Measurements from ENCODE around the gene MARVELD1. TPM values are rescaled to one million over a fixed set of nuclear protein-coding genes. Genes with fewer than 3 reads are reported as not detected.

Gene MARVELD1
- total and polyA plus RNA-seq, 7 donors, result 16.2 to 40.7 (median 20.0) TPM

DNA sequence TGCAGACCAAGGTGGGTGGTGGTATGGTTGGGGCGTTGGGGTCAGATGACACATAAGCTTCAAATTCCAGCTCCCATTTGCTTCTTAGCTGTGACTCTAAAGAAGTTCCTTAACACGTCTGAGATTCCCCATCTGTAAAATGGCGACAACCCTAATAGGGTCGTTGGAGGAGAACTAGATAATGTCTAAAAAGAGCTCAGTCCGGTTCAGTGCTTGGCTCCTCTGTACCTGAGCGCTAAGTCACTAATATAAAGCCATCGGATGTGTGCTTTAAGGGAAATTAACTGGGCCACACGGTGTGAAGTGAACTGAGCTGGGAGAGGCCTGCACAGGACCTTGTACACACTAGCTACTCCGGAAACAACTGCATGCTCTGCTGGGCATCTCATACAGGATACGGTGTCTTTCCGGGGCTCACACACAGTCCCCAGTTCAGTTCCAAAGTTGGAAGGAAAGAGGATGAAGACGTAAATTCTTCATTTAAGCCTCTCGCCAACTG lies 22.9 kb downstream of the MARVELD1 start:
- H3K27me3 ChIP-seq, result no peaks in the 10 kb centered on the region
- WGBS, 2 donors, result 70 to 77% methylated on average over 13 of the region's 13 CpGs
- intact Hi-C loops (cut with DNase I), result no loop called here
- no peaks in the 10 kb centered on the region for H3K9me3 ChIP-seq
- no peak for TF ChIP-seq EP300 (IDR thresholded peaks at IDR 0.05)
- TF ChIP-seq POLR2AphosphoS5 (IDR thresholded peaks at IDR 0.05), result no peak
- no peak for TF ChIP-seq POLR2A (IDR thresholded peaks at IDR 0.05)
- TF ChIP-seq, protein P1, sequence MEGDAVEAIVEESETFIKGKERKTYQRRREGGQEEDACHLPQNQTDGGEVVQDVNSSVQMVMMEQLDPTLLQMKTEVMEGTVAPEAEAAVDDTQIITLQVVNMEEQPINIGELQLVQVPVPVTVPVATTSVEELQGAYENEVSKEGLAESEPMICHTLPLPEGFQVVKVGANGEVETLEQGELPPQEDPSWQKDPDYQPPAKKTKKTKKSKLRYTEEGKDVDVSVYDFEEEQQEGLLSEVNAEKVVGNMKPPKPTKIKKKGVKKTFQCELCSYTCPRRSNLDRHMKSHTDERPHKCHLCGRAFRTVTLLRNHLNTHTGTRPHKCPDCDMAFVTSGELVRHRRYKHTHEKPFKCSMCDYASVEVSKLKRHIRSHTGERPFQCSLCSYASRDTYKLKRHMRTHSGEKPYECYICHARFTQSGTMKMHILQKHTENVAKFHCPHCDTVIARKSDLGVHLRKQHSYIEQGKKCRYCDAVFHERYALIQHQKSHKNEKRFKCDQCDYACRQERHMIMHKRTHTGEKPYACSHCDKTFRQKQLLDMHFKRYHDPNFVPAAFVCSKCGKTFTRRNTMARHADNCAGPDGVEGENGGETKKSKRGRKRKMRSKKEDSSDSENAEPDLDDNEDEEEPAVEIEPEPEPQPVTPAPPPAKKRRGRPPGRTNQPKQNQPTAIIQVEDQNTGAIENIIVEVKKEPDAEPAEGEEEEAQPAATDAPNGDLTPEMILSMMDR (IDR thresholded peaks at IDR 0.05), result no peak
- no peak for DNase-seq
- H3K4me1 ChIP-seq, result peaks cover 0 to 26% (median 19%) of the 10 kb centered on the region in 4 donors
- peak overlapping the region in 3 of 4 donors; percentile 71 to 96 (median 81) for H3K4me3 ChIP-seq
- H3K27ac ChIP-seq, result peak overlapping the region; percentile 87 to 98 (median 90)
- H3K36me3 ChIP-seq, result peaks cover 0 to 28% (median 0%) of the 10 kb centered on the region in 4 donors

DNA sequence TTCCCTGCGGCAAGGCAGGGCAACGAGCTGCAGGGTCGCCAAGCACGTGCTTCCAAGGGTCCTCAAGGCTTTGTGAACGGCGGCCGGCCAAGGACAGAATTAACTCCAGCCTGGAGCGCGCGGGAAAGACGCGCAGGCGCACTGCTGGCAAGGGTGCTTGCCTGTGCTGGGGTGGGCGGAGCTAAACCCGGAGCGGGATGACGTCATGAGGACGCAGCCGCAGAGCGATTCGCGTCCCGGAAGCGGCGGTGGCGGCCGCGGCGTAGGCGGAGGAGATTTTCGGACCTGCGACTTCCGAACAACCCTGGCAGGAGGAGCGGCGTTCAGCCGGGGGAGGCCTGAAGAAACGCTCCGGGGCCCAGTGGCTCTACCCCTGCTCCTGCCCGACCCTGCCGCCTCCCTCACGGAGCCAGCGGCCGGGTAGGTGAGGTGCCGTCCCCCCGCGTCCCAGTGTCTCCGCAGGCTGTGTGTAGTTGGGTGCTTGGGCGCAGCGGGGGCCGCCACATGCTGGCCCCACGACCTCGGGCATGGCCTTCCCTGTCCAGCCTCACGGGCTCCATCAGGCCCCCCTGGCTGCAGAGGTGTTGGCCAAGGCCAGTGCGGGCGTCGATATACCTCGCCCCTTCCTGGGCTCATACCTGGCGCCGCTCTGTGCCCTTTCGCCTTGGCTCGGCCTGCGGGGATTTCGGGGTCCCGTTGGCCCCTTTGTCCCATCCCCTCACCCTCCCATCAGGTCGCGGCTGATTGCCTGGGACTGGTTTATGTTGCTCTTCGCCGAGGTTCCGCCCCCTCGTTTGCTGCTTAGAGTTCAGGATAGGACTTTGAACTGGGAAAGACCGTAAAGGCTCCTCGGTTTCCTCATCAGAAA lies 23.6 kb downstream of the MARVELD1 start, which contains the start of gene ZFYVE27:
TSS of gene ZFYVE27 (plus strand) at position 227 of the 868 bp plus-strand sequence. CDS start 1,350 bp downstream, outside the sequence.
- Histone ChIP-seq H3K27me3 (no peaks in the 10 kb centered on the region), H3K36me3 (peaks cover 0 to 35% (median 0%) of the 10 kb centered on the region in 4 donors), H3K9me3 (no peaks in the 10 kb centered on the region), H3K27ac (peak within 1 kb of the TSS; percentile 87 to 98 (median 90)), H3K4me3 (peak within 1 kb of the TSS; percentile 71 to 96 (median 88)), H3K4me1 (peaks cover 0 to 23% (median 16%) of the 10 kb centered on the region in 4 donors)
- WGBS, 2 donors, result 0 to 1% methylated on average over 72 of the region's 72 CpGs
- intact Hi-C loops (cut with DNase I), result no loop called here
- peak; percentile 98 for DNase-seq
- TF ChIP-seq EP300 (IDR thresholded peaks at IDR 0.05), result no peak
- peak; percentile 97 to 98 for TF ChIP-seq POLR2A (IDR thresholded peaks at IDR 0.05)
- TF ChIP-seq, protein P1 (IDR thresholded peaks at IDR 0.05), result no peak
- peak; percentile 98 to 100 (median 100) for TF ChIP-seq POLR2AphosphoS5 (IDR thresholded peaks at IDR 0.05)

DNA sequence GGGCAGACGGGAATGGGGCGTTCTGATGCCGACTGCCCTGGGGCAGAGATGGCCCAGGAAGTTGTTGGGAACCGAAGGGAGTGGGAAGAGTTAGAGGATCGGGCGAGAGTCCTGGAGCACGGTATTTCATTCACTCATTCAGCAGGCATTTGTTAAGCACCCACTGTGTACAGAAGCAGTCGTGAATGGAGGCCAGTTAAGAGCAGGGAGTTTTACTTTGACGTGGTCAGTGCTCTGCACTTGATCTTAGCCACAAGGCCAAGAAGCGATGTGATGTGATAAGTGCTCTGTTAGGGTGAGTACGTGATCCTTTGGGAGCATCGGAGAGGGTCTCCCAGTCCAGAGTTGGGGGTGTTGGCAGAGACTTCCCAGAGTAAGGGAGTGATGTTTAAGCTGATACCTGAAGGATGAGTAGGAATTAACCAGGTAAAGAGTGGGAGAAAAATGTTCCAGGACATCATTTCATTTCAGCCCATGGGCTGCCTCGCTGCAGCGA lies 24.3 kb downstream of the MARVELD1 start:
- peaks cover 0 to 23% (median 16%) of the 10 kb centered on the region in 4 donors for H3K4me1 ChIP-seq
- DNase-seq, result no peak
- peak overlapping the region; percentile 71 to 96 (median 88) for H3K4me3 ChIP-seq
- H3K9me3 ChIP-seq, result no peaks in the 10 kb centered on the region
- WGBS, 2 donors, result 32 to 39% methylated on average over 14 of the region's 14 CpGs
- H3K36me3 ChIP-seq, result peaks cover 0 to 38% (median 0%) of the 10 kb centered on the region in 4 donors
- intact Hi-C loops (cut with DNase I), result no loop called here
- peak overlapping the region; percentile 87 to 98 (median 90) for H3K27ac ChIP-seq
- H3K27me3 ChIP-seq, result no peaks in the 10 kb centered on the region
- no peak for TF ChIP-seq POLR2A (IDR thresholded peaks at IDR 0.05)
- TF ChIP-seq, protein P1 (IDR thresholded peaks at IDR 0.05), result no peak
- TF ChIP-seq EP300 (IDR thresholded peaks at IDR 0.05), result no peak
- no peak for TF ChIP-seq POLR2AphosphoS5 (IDR thresholded peaks at IDR 0.05)

DNA sequence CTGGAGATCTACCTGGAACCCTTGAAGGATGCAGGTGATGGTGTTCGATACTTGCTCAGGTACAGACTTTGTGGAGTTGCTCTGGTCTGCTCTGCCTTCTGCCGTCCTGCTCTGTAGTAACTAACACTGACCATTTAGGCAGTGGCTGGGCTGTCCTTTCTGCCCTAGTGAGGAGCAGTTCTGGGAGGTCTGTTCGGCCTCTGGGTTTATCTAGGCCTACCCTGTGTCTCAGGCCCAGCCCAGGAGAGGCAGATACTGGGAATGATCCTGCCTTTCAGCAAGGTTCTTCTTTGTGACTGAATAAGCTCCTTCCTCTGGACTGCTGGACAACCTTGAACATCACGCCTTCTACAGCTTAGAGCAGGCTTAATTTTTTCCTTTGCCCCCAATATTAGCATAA lies 25.1 kb downstream of the MARVELD1 start:
- H3K9me3 ChIP-seq, result no peaks in the 10 kb centered on the region
- intact Hi-C loops (cut with DNase I), result no loop called here
- no peak overlapping the region for H3K27ac ChIP-seq
- WGBS, 2 donors, result 95 to 97% methylated on average over 4 of the region's 4 CpGs
- no peak overlapping the region for H3K4me3 ChIP-seq
- H3K27me3 ChIP-seq, result no peaks in the 10 kb centered on the region
- peak; percentile 55 for DNase-seq
- TF ChIP-seq POLR2A (IDR thresholded peaks at IDR 0.05) (no peak), POLR2AphosphoS5 (IDR thresholded peaks at IDR 0.05) (no peak), EP300 (IDR thresholded peaks at IDR 0.05) (no peak)
- TF ChIP-seq, protein P1 (IDR thresholded peaks at IDR 0.05), result no peak
- H3K4me1 ChIP-seq, result peaks cover 0 to 23% (median 16%) of the 10 kb centered on the region in 4 donors
- H3K36me3 ChIP-seq, result peaks cover 0 to 38% (median 2%) of the 10 kb centered on the region in 4 donors

Data from sigmoid colon (tissue), 7 donors.